ENCODE results near the gene APOF. TPM values are rescaled to one million over a fixed set of nuclear protein-coding genes. Genes with fewer than 3 reads are reported as not detected.

The APOF gene
- total and polyA plus RNA-seq, 2 of the 13 experiments (the other 11 are each of a cell fraction or from before 2014, with no cell fraction given), result 3.3 to 23.9 TPM

- TF ChIP-seq HMGXB4 (CRISPR knock-in tag; IDR thresholded peaks at IDR 0.05; ENCODE audit: borderline replicate concordance in 1 of 2, low read depth in 1 of 2) (peak; percentile 54 to 56; a peak in 3 of 4 replicates), ARNT (IDR thresholded peaks at IDR 0.05) (no peak), FLYWCH1 (CRISPR knock-in tag; IDR thresholded peaks at IDR 0.05) (no peak), FOXC1 (CRISPR knock-in tag; IDR thresholded peaks at IDR 0.05; ENCODE audit: borderline replicate concordance) (no peak; the same call in 1 of the 2 replicates), HDAC6 (IDR thresholded peaks at IDR 0.05; ENCODE audit: low read depth, low read length) (no peak), ZSCAN31 (CRISPR knock-in tag; IDR thresholded peaks at IDR 0.05; ENCODE audit: low read depth) (0 out of 2 replicates have a peak, but pooled peaks have one; percentile 33), PRDM10 (CRISPR knock-in tag; IDR thresholded peaks at IDR 0.05; ENCODE audit: low read depth) (peak; percentile 96), SMAD3 (CRISPR knock-in tag; IDR thresholded peaks at IDR 0.05) (peak; percentile 64), CREM (IDR thresholded peaks at IDR 0.05) (peak; percentile 94), CREM (CRISPR knock-in tag; IDR thresholded peaks at IDR 0.05) (no peak), ZNF414 (CRISPR knock-in tag; IDR thresholded peaks at IDR 0.05) (0 out of 2 replicates have a peak, but pooled peaks have one; percentile 45), NR2F2 (IDR thresholded peaks at IDR 0.05; ENCODE audit: borderline replicate concordance, low read depth) (peak; percentile 24; the same call in 1 of the 2 replicates), SOX6 (IDR thresholded peaks at IDR 0.05) (no peak), SOX6 (CRISPR knock-in tag; IDR thresholded peaks at IDR 0.05) (no peak), ATF5 (CRISPR knock-in tag; IDR thresholded peaks at IDR 0.05; ENCODE audit: low read depth) (no peak), ZNF225 (CRISPR knock-in tag; IDR thresholded peaks at IDR 0.05) (no peak; the same call in 1 of the 2 replicates), IRF2 (CRISPR knock-in tag; IDR thresholded peaks at IDR 0.05) (peak; percentile 27; the same call in 1 of the 2 replicates), PRPF4 (IDR thresholded peaks at IDR 0.05; ENCODE audit: low read depth, low read length, poor library complexity, severe bottlenecking) (no peak), ZBTB39 (CRISPR knock-in tag; IDR thresholded peaks at IDR 0.05) (0 out of 2 replicates have a peak, but pooled peaks have one; percentile 37), ZBTB7B (CRISPR knock-in tag; IDR thresholded peaks at IDR 0.05) (peak; percentile 56; the same call in 1 of the 2 replicates)
Measured at GRCh38 chr12:56333679-56334489, 28.8 kb downstream of the APOF start, which contains the start of gene PAN2 (continued).
